Measurements from ENCODE around the gene C1orf210.

The C1orf210 gene

DNA sequence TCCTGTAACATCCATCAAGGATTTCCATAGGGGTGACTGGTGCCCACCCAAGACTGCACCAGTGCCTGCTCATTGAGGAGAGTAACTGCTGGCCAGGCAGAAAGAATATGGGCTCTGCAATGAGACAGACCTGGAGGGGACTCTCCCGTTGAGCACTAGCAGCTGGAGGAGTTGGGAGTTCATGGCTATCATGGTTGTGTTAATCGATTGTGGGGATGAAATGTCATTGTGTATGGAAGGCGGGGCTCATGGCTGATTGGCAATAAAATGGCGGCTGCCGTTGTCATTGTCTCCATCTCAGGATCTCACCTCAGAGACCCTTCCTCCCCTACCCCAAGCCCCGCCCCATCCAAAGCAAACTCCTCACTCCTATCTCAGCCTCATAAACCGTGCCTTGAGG, 11.7 kb downstream of the C1orf210 start:
- TF ChIP-seq CSDC2 (CRISPR knock-in tag; IDR thresholded peaks at IDR 0.05) (no peak), ZNF70 (CRISPR knock-in tag; IDR thresholded peaks at IDR 0.05) (no peak), TCF4 (CRISPR knock-in tag; IDR thresholded peaks at IDR 0.05; ENCODE audit: borderline replicate concordance) (no peak), ZFP30 (CRISPR knock-in tag; IDR thresholded peaks at IDR 0.05) (no peak)
- TF ChIP-seq, protein P1, sequence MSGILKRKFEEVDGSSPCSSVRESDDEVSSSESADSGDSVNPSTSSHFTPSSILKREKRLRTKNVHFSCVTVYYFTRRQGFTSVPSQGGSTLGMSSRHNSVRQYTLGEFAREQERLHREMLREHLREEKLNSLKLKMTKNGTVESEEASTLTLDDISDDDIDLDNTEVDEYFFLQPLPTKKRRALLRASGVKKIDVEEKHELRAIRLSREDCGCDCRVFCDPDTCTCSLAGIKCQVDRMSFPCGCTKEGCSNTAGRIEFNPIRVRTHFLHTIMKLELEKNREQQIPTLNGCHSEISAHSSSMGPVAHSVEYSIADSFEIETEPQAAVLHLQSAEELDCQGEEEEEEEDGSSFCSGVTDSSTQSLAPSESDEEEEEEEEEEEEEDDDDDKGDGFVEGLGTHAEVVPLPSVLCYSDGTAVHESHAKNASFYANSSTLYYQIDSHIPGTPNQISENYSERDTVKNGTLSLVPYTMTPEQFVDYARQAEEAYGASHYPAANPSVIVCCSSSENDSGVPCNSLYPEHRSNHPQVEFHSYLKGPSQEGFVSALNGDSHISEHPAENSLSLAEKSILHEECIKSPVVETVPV (CRISPR knock-in tag; IDR thresholded peaks at IDR 0.05), result no peak
- TF ChIP-seq, protein P2, sequence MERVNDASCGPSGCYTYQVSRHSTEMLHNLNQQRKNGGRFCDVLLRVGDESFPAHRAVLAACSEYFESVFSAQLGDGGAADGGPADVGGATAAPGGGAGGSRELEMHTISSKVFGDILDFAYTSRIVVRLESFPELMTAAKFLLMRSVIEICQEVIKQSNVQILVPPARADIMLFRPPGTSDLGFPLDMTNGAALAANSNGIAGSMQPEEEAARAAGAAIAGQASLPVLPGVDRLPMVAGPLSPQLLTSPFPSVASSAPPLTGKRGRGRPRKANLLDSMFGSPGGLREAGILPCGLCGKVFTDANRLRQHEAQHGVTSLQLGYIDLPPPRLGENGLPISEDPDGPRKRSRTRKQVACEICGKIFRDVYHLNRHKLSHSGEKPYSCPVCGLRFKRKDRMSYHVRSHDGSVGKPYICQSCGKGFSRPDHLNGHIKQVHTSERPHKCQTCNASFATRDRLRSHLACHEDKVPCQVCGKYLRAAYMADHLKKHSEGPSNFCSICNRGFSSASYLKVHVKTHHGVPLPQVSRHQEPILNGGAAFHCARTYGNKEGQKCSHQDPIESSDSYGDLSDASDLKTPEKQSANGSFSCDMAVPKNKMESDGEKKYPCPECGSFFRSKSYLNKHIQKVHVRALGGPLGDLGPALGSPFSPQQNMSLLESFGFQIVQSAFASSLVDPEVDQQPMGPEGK (CRISPR knock-in tag; IDR thresholded peaks at IDR 0.05; ENCODE audit: borderline replicate concordance), result no peak
- no peak for ATAC-seq

- ATAC-seq, result no peak
- no peak for TF ChIP-seq GLIS3 (CRISPR knock-in tag; IDR thresholded peaks at IDR 0.05)
- TF ChIP-seq ZFP30 (CRISPR knock-in tag; IDR thresholded peaks at IDR 0.05), result no peak
- no peak for TF ChIP-seq ARNTL (CRISPR knock-in tag; IDR thresholded peaks at IDR 0.05; ENCODE audit: borderline replicate concordance, low read depth)
- no peak for TF ChIP-seq ZFP3 (CRISPR knock-in tag; IDR thresholded peaks at IDR 0.05)
- TF ChIP-seq OSR1 (CRISPR knock-in tag; IDR thresholded peaks at IDR 0.05), result no peak
- TF ChIP-seq ZNF8 (CRISPR knock-in tag; IDR thresholded peaks at IDR 0.05), result no peak
- no peak for TF ChIP-seq CSDC2 (CRISPR knock-in tag; IDR thresholded peaks at IDR 0.05)
- TF ChIP-seq ZC3H10 (CRISPR knock-in tag; IDR thresholded peaks at IDR 0.05), result no peak
- TF ChIP-seq BACH2 (CRISPR knock-in tag; IDR thresholded peaks at IDR 0.05; ENCODE audit: borderline replicate concordance), result no peak
- no peak for TF ChIP-seq ESRRG (CRISPR knock-in tag; IDR thresholded peaks at IDR 0.05)
- TF ChIP-seq, protein P2 (CRISPR knock-in tag; IDR thresholded peaks at IDR 0.05; ENCODE audit: borderline replicate concordance), result no peak
- TF ChIP-seq ISL1 (CRISPR knock-in tag; IDR thresholded peaks at IDR 0.05), result no peak
- no peak for TF ChIP-seq TCF4 (CRISPR knock-in tag; IDR thresholded peaks at IDR 0.05; ENCODE audit: borderline replicate concordance)
- TF ChIP-seq, protein P1 (CRISPR knock-in tag; IDR thresholded peaks at IDR 0.05), result no peak
- no peak for TF ChIP-seq ZNF70 (CRISPR knock-in tag; IDR thresholded peaks at IDR 0.05)
- no peak for TF ChIP-seq ZNF565 (CRISPR knock-in tag; conservative IDR thresholded peaks at IDR 0.05; ENCODE audit: low read depth)
- TF ChIP-seq, protein P3, sequence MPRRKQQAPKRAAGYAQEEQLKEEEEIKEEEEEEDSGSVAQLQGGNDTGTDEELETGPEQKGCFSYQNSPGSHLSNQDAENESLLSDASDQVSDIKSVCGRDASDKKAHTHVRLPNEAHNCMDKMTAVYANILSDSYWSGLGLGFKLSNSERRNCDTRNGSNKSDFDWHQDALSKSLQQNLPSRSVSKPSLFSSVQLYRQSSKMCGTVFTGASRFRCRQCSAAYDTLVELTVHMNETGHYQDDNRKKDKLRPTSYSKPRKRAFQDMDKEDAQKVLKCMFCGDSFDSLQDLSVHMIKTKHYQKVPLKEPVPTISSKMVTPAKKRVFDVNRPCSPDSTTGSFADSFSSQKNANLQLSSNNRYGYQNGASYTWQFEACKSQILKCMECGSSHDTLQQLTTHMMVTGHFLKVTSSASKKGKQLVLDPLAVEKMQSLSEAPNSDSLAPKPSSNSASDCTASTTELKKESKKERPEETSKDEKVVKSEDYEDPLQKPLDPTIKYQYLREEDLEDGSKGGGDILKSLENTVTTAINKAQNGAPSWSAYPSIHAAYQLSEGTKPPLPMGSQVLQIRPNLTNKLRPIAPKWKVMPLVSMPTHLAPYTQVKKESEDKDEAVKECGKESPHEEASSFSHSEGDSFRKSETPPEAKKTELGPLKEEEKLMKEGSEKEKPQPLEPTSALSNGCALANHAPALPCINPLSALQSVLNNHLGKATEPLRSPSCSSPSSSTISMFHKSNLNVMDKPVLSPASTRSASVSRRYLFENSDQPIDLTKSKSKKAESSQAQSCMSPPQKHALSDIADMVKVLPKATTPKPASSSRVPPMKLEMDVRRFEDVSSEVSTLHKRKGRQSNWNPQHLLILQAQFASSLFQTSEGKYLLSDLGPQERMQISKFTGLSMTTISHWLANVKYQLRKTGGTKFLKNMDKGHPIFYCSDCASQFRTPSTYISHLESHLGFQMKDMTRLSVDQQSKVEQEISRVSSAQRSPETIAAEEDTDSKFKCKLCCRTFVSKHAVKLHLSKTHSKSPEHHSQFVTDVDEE (CRISPR knock-in tag; IDR thresholded peaks at IDR 0.05), result no peak
- no peak for TF ChIP-seq POU6F1 (CRISPR knock-in tag; IDR thresholded peaks at IDR 0.05; ENCODE audit: borderline replicate concordance, low read depth)
- no peak for TF ChIP-seq TOX (CRISPR knock-in tag; IDR thresholded peaks at IDR 0.05; ENCODE audit: borderline replicate concordance)
- TF ChIP-seq RARB (CRISPR knock-in tag; IDR thresholded peaks at IDR 0.05), result no peak
Observed at GRCh38 chr1:43272576-43273571, 12.5 kb downstream of the C1orf210 start.
